Astrocyte of the spinal cord (primary cell): ENCODE results near the gene TPPP3.
A peak's percentile ranks its signal among the peaks of the same experiment; 100 is the strongest.

ENCODE experiments used
- DNase-seq: peaks from one replicate; pipeline ENCODE4 v3.0.0; 2011; ENCODE audit warnings: low read depth, low spot score
- H3K4me3 ChIP-seq: 2 replicates; pipeline ENCODE4 v1.5.1; 2011; ENCODE audit warnings: low read depth, mild to moderate bottlenecking, low read length, moderate library complexity
- CTCF ChIP-seq: IDR thresholded peaks from 2 replicates; pipeline ENCODE4 v1.5.1; 2012; ENCODE audit warnings: low read depth, mild to moderate bottlenecking, low read length, inconsistent platforms
- in situ Hi-C: cut with HindIII; loops from 2 replicates; pipeline ENCODE4 v1.10.0; 2017; ENCODE audit warnings: low sequenced_read_pairs

The TPPP3 gene

GRCh38 chr16:67398546-67399217 is 5.4 kb upstream of the TPPP3 start:
- in situ Hi-C loops: no loop called here
- TF ChIP-seq CTCF: no peak
- DNase-seq: no peak
- H3K4me3 ChIP-seq: no peak overlapping the region

GRCh38 chr16:67397812-67398545 is 4.7 kb upstream of the TPPP3 start:
- in situ Hi-C loops: no loop called here
- no peak for DNase-seq
- no peak for TF ChIP-seq CTCF
- H3K4me3 ChIP-seq: no peak overlapping the region

- DNase-seq: no peak
- TF ChIP-seq CTCF: no peak
- in situ Hi-C loops: no loop called here
- H3K4me3 ChIP-seq: no peak overlapping the region
These were observed 3.9 kb upstream of the TPPP3 start for GRCh38 chr16:67397036-67397801.

- TF ChIP-seq CTCF: no peak
- in situ Hi-C loops: no loop called here
- H3K4me3 ChIP-seq: no peak overlapping the region
- DNase-seq: peak; percentile 78
These were observed 3.1 kb upstream of the TPPP3 start for GRCh38 chr16:67396159-67397035.

GRCh38 chr16:67395458-67396158 is 2.3 kb upstream of the TPPP3 start:
- no peak for DNase-seq
- in situ Hi-C loops: no loop called here
- no peak for TF ChIP-seq CTCF
- H3K4me3 ChIP-seq: no peak overlapping the region
